CD4-positive, alpha-beta T cell treated with Interferon gamma for 1 hour (primary cell): ENCODE data around the gene CHCHD10.

ENCODE experiments used
- DNase-seq: peaks from one replicate; pipeline ENCODE4 v3.0.0-alpha.2; 2020

Gene CHCHD10

GRCh38 chr22:23767673-23768548, at the start of gene CHCHD10:
CHCHD10 (minus strand) TSS chr22:23767972; CDS start chr22:23767874, 98 bp downstream.
- DNase-seq: peak; percentile 71

- no peak for DNase-seq
These were observed 49.4 kb upstream of the CHCHD10 start for GRCh38 chr22:23817146-23817545.

DNA sequence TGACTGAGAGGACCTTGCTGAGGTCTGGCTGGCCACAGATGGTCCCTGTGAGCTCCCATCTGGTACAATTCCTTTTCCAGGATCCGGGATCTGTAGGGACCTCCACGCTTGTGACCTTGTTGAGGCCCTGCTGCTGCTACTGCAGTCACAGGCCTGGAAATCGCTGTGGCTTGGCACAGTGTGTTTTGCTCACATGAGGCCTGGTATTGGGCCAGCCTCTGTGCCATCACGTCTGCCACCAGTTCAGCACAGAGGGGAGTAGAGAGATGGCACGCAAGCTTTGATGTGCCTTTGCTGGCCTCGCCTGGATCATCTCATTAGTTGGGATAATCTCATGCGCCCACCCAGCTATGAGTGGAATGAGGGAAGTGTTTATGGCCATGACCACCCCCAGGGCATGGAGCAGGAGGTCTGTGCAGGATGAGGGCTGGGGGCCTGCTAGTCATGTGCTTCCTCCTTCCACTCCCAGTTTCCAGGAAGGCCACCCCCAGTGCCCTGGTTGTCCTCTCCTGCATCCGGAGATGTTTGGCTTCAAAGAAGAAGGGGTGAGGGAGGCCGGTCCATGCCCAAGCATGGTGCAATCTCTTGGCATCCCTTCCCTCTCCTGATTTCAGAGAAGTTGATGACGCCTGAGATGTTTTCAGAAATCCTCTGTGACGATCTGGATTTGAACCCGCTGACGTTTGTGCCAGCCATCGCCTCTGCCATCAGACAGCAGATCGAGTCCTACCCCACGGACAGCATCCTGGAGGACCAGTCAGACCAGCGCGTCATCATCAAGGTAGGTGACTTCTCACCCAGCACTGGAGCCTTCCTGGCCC, 48.6 kb upstream of the CHCHD10 start:
- DNase-seq: no peak

DNA sequence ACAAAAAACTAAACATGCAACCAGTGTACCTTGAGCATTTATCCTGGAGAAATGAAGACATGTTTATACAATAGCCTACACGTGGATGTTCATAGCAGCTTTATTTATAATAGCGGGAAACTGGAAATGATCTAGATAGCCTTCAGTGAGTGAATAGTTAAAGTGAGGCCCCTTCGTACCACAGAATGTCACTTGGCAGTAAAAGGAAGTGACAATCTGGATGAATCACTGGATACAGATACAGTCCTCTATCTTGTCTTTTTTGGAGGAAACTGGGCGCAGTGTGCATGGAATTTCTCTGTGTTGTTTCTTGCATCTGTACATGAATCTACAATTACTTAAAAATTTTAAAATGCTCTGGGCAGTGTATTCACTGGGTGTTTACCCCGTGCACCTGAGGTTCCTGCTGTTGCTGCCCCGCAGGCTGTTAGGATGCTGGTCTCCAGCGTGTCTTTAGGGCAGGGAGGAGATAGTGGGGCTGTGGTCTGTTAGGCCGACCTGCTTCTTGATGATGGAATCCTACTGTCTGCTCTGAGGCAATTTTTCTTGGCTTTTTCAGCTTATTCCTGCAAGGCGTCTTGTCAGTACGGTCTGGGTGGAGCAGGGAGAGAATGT, 47.9 kb upstream of the CHCHD10 start:
- DNase-seq: no peak

GRCh38 chr22:23812378-23812777, 44.6 kb upstream of the CHCHD10 start:
- DNase-seq: no peak

- no peak for DNase-seq
These were observed 39.1 kb upstream of the CHCHD10 start for GRCh38 chr22:23806837-23807236.

- no peak for DNase-seq
These were observed 37.1 kb upstream of the CHCHD10 start for GRCh38 chr22:23804781-23805291.

DNA sequence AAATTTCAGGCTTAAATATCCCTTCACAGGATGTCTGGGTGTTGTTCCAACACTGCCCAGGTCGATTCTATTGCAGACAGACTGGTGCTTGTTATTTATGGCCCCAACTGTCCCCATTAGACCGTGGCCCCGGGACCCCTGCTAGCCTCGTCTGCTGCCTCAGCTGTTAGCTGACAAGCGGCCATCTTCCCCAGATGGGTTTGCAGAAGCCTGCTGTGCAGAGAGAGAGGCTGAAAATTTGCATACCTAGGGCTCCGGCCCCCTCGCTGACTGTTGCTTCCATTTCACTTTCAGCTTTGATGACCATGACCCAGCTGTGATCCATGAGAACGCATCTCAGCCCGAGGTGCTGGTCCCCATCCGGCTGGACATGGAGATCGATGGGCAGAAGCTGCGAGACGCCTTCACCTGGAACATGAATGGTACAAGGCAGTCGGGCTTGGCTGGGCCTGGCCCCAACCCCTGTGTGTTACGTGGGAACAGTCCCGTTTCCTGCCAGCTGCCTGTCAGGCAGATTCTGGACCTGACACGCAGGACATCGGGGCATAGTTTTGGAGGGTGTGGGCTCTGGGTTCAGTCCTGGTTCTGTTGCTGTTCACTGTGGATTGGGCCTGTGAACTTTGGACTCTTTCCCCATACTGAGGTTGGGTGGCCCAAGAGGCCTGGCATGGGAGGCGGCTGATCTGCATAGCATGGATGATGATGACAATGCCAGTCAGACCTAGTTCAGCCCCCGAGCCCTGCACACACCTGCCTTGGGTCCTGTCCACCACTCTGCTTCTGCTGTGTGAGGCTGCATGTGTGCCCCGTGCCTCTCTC, 35.4 kb upstream of the CHCHD10 start:
- no peak for DNase-seq

- DNase-seq: no peak
These were observed 34.2 kb upstream of the CHCHD10 start for GRCh38 chr22:23801886-23802377.

DNA sequence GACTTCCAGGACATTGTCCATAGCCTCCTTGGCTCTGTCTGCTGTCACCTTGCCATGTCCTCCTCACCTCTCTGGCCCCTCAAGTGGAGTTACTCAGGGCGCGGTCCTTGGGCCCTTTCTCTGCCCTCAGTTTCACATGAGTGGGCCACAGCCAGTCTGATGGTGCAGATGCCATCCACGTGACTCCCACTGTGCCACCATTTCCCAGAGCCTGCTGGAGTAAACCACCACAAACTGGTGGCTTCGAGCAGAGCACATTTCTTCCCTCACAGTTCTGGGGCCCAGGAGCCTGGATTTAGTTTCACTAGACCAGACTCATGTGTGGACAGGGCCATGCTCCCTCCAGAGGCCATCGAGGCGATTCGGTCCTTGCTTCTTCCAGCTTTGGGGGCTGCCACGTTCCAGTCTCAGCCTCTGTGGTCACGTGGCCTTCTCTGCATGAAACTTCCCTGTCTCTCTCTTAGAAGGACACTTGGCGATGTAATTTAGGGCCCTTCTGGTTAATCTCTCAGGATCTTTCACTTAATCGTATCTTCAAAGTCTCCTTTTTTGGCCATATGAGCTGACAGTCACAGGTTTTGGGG, 33.6 kb upstream of the CHCHD10 start:
- DNase-seq: no peak

DNA sequence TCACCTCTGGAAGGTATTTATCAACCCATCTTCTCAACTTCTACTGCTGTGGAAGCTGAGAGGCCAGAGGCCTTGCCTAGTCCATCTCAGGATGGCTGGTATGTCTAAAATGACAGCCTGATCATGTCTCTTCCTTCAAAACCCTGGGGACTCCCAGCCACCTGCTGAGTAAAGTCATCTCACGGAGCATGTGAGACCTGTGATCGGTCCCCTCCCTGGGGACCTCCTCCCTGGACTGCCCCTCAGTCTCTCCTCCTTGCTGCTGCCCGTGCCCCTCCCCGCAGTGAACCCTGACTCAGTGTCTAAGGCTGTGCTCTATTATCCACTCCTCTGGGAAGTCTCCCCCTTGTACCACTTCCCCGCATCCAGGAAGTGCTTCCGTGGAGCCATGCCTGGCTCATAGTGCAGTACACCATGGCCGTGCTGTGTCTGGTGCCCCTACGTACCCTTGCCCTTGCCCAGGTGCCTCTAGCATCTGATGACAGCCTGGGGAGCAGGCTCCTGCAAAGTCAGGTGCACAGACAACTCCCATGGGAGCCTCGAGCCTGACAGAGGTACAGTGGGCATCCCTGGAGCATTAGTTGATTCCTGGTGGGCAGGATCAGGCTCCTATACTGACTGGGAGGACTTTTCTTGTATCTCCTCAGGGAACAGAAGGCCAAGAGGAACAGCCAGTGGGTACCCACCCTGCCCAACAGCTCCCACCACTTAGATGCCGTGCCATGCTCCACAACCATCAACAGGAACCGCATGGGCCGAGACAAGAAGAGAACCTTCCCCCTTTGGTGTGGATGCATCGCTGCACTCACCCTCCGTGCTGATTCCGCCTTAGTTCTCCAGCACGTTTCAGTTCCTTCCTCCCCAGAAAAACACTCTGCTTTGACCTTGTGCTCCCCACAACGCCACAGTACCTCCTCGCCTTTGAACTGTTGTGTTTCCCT, 32.8 kb upstream of the CHCHD10 start:
- peak; percentile 42 for DNase-seq

- no peak for DNase-seq
These were observed 28.7 kb upstream of the CHCHD10 start for GRCh38 chr22:23796461-23796860.

- no peak for DNase-seq
These were observed 25.6 kb upstream of the CHCHD10 start for GRCh38 chr22:23793326-23793725.

DNA sequence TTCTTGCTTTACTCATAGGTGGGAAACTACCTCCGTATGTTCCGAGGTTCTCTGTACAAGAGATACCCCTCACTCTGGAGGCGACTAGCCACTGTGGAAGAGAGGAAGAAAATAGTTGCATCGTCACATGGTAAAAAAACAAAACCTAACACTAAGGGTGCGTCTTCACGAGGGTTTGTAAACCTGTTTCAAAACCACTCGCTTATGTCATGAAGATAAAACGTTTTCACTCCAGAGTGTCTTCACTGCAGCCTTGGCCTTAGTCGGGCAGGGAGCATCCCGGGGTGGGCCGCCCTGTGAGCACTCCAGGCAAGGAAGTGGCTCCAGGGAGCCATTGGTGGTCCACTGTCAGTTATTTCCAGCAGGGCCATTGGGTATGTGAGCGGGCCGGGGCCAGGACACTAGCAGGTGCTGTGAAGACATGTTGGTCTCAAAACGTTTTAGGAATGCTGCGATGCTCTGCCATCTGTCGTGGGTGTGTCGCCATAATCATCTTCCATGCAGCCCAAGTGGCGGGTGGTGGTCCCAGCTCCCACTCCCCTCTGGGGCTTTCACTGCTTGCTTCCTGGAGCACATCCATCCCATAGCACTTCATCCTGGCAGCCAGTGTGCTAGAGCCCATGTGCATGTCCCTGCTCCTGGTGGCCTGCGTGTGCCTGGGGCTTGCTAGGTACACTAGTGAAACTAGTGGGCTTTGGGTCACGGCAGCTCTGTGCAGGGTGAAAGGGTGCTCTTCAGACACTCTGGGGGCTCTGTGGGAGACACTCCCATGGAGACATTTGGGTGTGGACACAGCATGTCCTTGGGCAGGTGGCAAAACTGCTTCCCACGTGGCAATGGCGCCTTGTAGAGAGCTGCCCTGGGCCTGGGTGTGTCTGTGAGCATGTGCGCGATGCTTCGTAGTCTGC, 24.2 kb upstream of the CHCHD10 start:
- DNase-seq: no peak

DNA sequence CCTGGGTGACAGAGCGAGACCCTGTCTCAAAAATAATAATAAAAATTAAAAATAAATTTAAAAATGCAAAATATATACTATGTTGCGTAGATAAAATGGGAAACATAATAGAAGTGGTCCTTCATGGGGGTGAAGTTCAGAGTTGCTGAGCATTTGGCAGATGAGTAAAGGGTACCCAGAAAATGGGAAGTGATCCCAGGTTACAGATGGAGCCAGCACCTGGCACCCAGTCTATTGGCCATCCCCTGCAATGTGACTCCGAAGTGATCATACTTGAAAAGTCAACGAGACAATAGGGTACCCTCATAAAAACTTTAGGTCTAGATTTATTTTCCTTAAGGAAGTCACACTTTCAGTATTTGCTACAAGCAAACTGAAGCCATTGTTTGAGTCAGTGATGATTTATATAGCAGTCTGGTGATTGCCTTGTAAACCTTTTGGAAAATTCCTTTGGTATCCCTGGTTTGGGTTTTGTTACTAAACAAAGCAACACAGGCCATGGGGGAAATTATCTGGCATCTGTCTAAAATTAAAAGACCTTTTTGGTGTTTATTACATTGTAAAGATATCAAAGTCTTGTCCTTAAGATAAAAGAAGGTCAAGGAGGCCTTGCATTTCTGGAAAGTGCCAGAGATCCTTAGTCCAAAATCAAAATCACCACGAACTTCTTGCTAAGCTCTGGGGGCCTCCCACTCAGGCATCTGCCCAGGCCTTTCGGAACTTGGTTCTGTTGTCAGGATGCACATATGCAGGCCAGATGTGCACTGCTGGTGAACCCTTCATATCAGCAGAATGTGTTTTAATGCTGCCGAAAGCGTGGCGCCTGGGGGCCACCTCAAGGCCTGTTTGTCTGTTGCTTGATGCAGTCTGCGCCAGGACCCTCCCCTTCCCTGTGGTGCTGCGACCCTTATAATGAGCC, 23.3 kb upstream of the CHCHD10 start:
- no peak for DNase-seq

GRCh38 chr22:23789638-23790037, 21.9 kb upstream of the CHCHD10 start:
- no peak for DNase-seq

- no peak for DNase-seq
These were observed 21.3 kb upstream of the CHCHD10 start for GRCh38 chr22:23789121-23789520.

- DNase-seq: no peak
These were observed 20.1 kb upstream of the CHCHD10 start for GRCh38 chr22:23787910-23788309.

- DNase-seq: no peak
These were observed 19.8 kb upstream of the CHCHD10 start for GRCh38 chr22:23787600-23787896.
